T-helper 1 cell treated with Interleukin-12 subunit alpha and Interleukin-12 subunit beta and Interleukin-4 antibody, amounts not matched to agents 30 μg/mL and 1 μg/mL, for 36 hours (primary cell): Measurements from ENCODE around the gene TEX54.
"Not testable (repeated sequence)": the region's sequence is repeated elsewhere in the genome, so short reads cannot be mapped to it uniquely, and the experiment has no call there.

Source experiments
- H3K27ac Mint-ChIP-seq: one replicate; pipeline ENCODE4 v1.8.0; 2021; ENCODE audit warnings: mild to moderate bottlenecking, mixed read lengths
- H3K27me3 Mint-ChIP-seq: one replicate; pipeline ENCODE4 v1.8.0; 2021; ENCODE audit warnings: low read depth, mixed read lengths
- H3K36me3 Mint-ChIP-seq: one replicate; pipeline ENCODE4 v1.8.0; 2021; ENCODE audit warnings: low read depth, mixed read lengths
- H3K4me1 Mint-ChIP-seq: one replicate; pipeline ENCODE4 v1.8.0; 2021; ENCODE audit warnings: low read depth, mixed read lengths
- H3K4me3 Mint-ChIP-seq: one replicate; pipeline ENCODE4 v1.8.0; 2021; ENCODE audit warnings: mild to moderate bottlenecking, moderate library complexity, mixed read lengths
- H3K9me3 Mint-ChIP-seq: one replicate; pipeline ENCODE4 v1.8.0; 2021; ENCODE audit warnings: mixed read lengths

TEX54 gene

GRCh38 chr11:62832336-62833234, at the start of gene TEX54:
Gene TEX54 (minus strand): TSS chr11:62832841.
- peak within 1 kb of the TSS; percentile 91 for H3K4me3 Mint-ChIP-seq
- no peaks in the 10 kb centered on the region for H3K27me3 Mint-ChIP-seq
- no peaks in the 10 kb centered on the region for H3K9me3 Mint-ChIP-seq
- H3K36me3 Mint-ChIP-seq = peaks cover 36% of the 10 kb centered on the region
- peaks cover 35% of the 10 kb centered on the region for H3K4me1 Mint-ChIP-seq
- peak within 1 kb of the TSS; percentile 99 for H3K27ac Mint-ChIP-seq

- Mint-ChIP-seq H3K27me3 (no peaks in the 10 kb centered on the region), H3K4me3 (peak overlapping the region; percentile 100), H3K4me1 (peaks cover 54% of the 10 kb centered on the region), H3K27ac (peak overlapping the region; percentile 100), H3K9me3 (no peaks in the 10 kb centered on the region), H3K36me3 (peaks cover 51% of the 10 kb centered on the region)
Observed at GRCh38 chr11:62882431-62882749, 49.7 kb upstream of the TEX54 start.

GRCh38 chr11:62881579-62882430, 49.2 kb upstream of the TEX54 start:
- H3K27me3 Mint-ChIP-seq = no peaks in the 10 kb centered on the region
- peaks cover 54% of the 10 kb centered on the region for H3K4me1 Mint-ChIP-seq
- H3K4me3 Mint-ChIP-seq = peak overlapping the region; percentile 100
- peak overlapping the region; percentile 100 for H3K27ac Mint-ChIP-seq
- H3K9me3 Mint-ChIP-seq = no peaks in the 10 kb centered on the region
- H3K36me3 Mint-ChIP-seq = peaks cover 49% of the 10 kb centered on the region

- Mint-ChIP-seq H3K27me3 (no peaks in the 10 kb centered on the region), H3K9me3 (no peaks in the 10 kb centered on the region), H3K36me3 (peaks cover 48% of the 10 kb centered on the region), H3K4me1 (peaks cover 53% of the 10 kb centered on the region), H3K27ac (peak within 1 kb of the TSS; percentile 100), H3K4me3 (peak within 1 kb of the TSS; percentile 100)
Observed at GRCh38 chr11:62880803-62881578, 48.4 kb upstream of the TEX54 start, which contains the start of gene SLC3A2. Gene SLC3A2 (plus strand): TSS chr11:62880896. CDS start chr11:62881024, 128 bp downstream.

GRCh38 chr11:62880231-62880802, 47.7 kb upstream of the TEX54 start:
- Mint-ChIP-seq H3K27ac (peak overlapping the region; percentile 100), H3K4me3 (peak overlapping the region; percentile 100), H3K36me3 (peaks cover 43% of the 10 kb centered on the region), H3K9me3 (no peaks in the 10 kb centered on the region), H3K27me3 (no peaks in the 10 kb centered on the region), H3K4me1 (peaks cover 48% of the 10 kb centered on the region)

GRCh38 chr11:62879235-62879978, 46.8 kb upstream of the TEX54 start:
- peaks cover 38% of the 10 kb centered on the region for H3K36me3 Mint-ChIP-seq
- peaks cover 44% of the 10 kb centered on the region for H3K4me1 Mint-ChIP-seq
- H3K9me3 Mint-ChIP-seq = no peaks in the 10 kb centered on the region
- H3K27me3 Mint-ChIP-seq = no peaks in the 10 kb centered on the region
- H3K27ac Mint-ChIP-seq = peak overlapping the region; percentile 100
- peak overlapping the region; percentile 66 for H3K4me3 Mint-ChIP-seq

GRCh38 chr11:62876712-62877111, 44.1 kb upstream of the TEX54 start:
- H3K27ac Mint-ChIP-seq = no peak overlapping the region
- no peak overlapping the region for H3K4me3 Mint-ChIP-seq
- H3K27me3 Mint-ChIP-seq = no peaks in the 10 kb centered on the region
- H3K4me1 Mint-ChIP-seq = peaks cover 19% of the 10 kb centered on the region
- H3K9me3 Mint-ChIP-seq = no peaks in the 10 kb centered on the region
- peaks cover 11% of the 10 kb centered on the region for H3K36me3 Mint-ChIP-seq

- Mint-ChIP-seq H3K4me1 (peaks cover 18% of the 10 kb centered on the region), H3K9me3 (no peaks in the 10 kb centered on the region), H3K27ac (no peak overlapping the region), H3K36me3 (peaks cover 8% of the 10 kb centered on the region), H3K4me3 (no peak overlapping the region), H3K27me3 (no peaks in the 10 kb centered on the region)
Observed at GRCh38 chr11:62875698-62876478, 43.2 kb upstream of the TEX54 start.

GRCh38 chr11:62874851-62875250, 42.2 kb upstream of the TEX54 start:
- no peaks in the 10 kb centered on the region for H3K27me3 Mint-ChIP-seq
- H3K4me3 Mint-ChIP-seq = no peak overlapping the region

GRCh38 chr11:62865635-62866034, 33.0 kb upstream of the TEX54 start:
- peaks cover 16% of the 10 kb centered on the region for H3K4me1 Mint-ChIP-seq

More at GRCh38 chr11:62874851-62875250, 42.2 kb upstream of the TEX54 start:
- Mint-ChIP-seq H3K27ac (no peak overlapping the region), H3K36me3 (peaks cover 6% of the 10 kb centered on the region), H3K4me1 (peaks cover 11% of the 10 kb centered on the region), H3K9me3 (no peaks in the 10 kb centered on the region)

GRCh38 chr11:62863687-62864335, 31.2 kb upstream of the TEX54 start:
- no peaks in the 10 kb centered on the region for H3K27me3 Mint-ChIP-seq
- peaks cover 3% of the 10 kb centered on the region for H3K36me3 Mint-ChIP-seq
- no peaks in the 10 kb centered on the region for H3K9me3 Mint-ChIP-seq
- no peak overlapping the region for H3K27ac Mint-ChIP-seq
- H3K4me1 Mint-ChIP-seq = peaks cover 19% of the 10 kb centered on the region
- H3K4me3 Mint-ChIP-seq = no peak overlapping the region

More at GRCh38 chr11:62865635-62866034, 33.0 kb upstream of the TEX54 start:
- no peak overlapping the region for H3K4me3 Mint-ChIP-seq
- H3K27ac Mint-ChIP-seq = no peak overlapping the region
- no peaks in the 10 kb centered on the region for H3K27me3 Mint-ChIP-seq
- H3K9me3 Mint-ChIP-seq = no peaks in the 10 kb centered on the region
- H3K36me3 Mint-ChIP-seq = peaks cover 3% of the 10 kb centered on the region

GRCh38 chr11:62861564-62862192, 29.0 kb upstream of the TEX54 start:
- H3K27ac Mint-ChIP-seq, H3K4me3 Mint-ChIP-seq: not testable (repeated sequence)

More at GRCh38 chr11:62861564-62862192, 29.0 kb upstream of the TEX54 start:
- H3K27me3 Mint-ChIP-seq, H3K9me3 Mint-ChIP-seq, H3K36me3 Mint-ChIP-seq: not testable (repeated sequence)
- peaks cover 33% of the 10 kb centered on the region for H3K4me1 Mint-ChIP-seq
